HCT116 (cell line): ENCODE results near the gene C2CD3. TPM values are rescaled to one million over a fixed set of nuclear protein-coding genes. Genes with fewer than 3 reads are reported as not detected.

Experiments
- ATAC-seq: fragments of 200-7000 bp; cut with Tn5 transposase; 2 replicates; pipeline ENCODE4 v1.9.1; 2020; ENCODE audit warnings: mild to moderate bottlenecking, moderate library complexity
- BruUV-seq: library from RNA; stranded (reverse); fragments of 400-500 nt; replicated peaks from 2 replicates; lab custom pipeline; 2021; lab: Mats Ljungman, UMichigan
- CTCF ChIA-PET: fragments of 300-600 bp; sonication (Branson Sonifier 250); formaldehyde crosslinking; loops from one replicate; lab custom pipeline; 2021; ENCODE audit warnings: antibody characterized with exemption; lab: Charles Lee
- POLR2A ChIA-PET: fragments of 300-600, 350-600 bp; sonication (Branson Sonifier 250); formaldehyde crosslinking; loops from one replicate; lab custom pipeline; 2021; ENCODE audit warnings: antibody characterized with exemption; lab: Charles Lee
- RAD21 ChIA-PET, 2 experiments: fragments of 300-600 bp; sonication (Branson Sonifier 250); formaldehyde crosslinking; loops; one replicate each; lab custom pipeline; 2023; ENCODE audit warnings: low total read pairs in 2 of 2; ENCODE audit not compliant: uncharacterized antibody in 2 of 2, unreplicated experiment in 2 of 2, low non-redundant PET in 1 of 2; lab: Charles Lee
- DNase-seq: peaks from one replicate; pipeline ENCODE4 v3.0.0-alpha.2; 2010; ENCODE audit warnings: low read depth, low spot score
- H2AFZ ChIP-seq: fragments of 200-600 bp; shearing (Covaris generic), sonication (generic); 2 replicates; pipeline ENCODE4 v1.6.1; 2017; ENCODE audit warnings: low read depth, mixed run types, mixed read lengths, antibody characterized with exemption, low read length; ENCODE audit not compliant: poor library complexity, severe bottlenecking
- H3K27ac ChIP-seq: 2 replicates; pipeline ENCODE4 v1.5.1; 2012; ENCODE audit warnings: low read depth, low read length
- H3K27me3 ChIP-seq: fragments of 200-600 bp; sonication (generic); 2 replicates; pipeline ENCODE4 v1.6.1; 2016; ENCODE audit warnings: mixed run types, low read length, mixed read lengths; ENCODE audit not compliant: insufficient read depth
- H3K36me3 ChIP-seq, 2 experiments: fragments of 200-500 bp in 1 of 2; fragments of 200-600 bp in 1 of 2; sonication (Bioruptor generic) in 1 of 2; sonication (generic) in 1 of 2; 2 replicates each; pipeline versions ENCODE4 v1.5.1 to v1.6.1; 2014 to 2016; ENCODE audit warnings: low read length in 2 of 2, inconsistent platforms in 1 of 2, mixed read lengths in 1 of 2, mixed run types in 1 of 2; ENCODE audit not compliant: insufficient read depth in 2 of 2, control insufficient read depth in 1 of 2
- H3K4me1 ChIP-seq, 2 experiments: fragments of 200-600 bp in 1 of 2; sonication (generic) in 1 of 2; 2 replicates each; pipeline versions ENCODE4 v1.5.1 to v1.6.1; 2012 to 2017; ENCODE audit warnings: low read length in 2 of 2, inconsistent platforms in 1 of 2, mild to moderate bottlenecking in 1 of 2, mixed read lengths in 1 of 2, mixed run types in 1 of 2, moderate library complexity in 1 of 2; ENCODE audit not compliant: insufficient read depth in 2 of 2, control insufficient read depth in 1 of 2
- H3K4me2 ChIP-seq: fragments of 200-600 bp; sonication (generic); 2 replicates; pipeline ENCODE4 v1.6.1; 2017; ENCODE audit warnings: mixed run types, low read length, mixed read lengths
- H3K4me3 ChIP-seq, 2 experiments: fragments of 200-600 bp in 1 of 2; sonication (generic) in 1 of 2; replicated peaks in 1 of 2; 2 replicates each; pipeline ENCODE4 v1.5.1; 2011 to 2016; ENCODE audit warnings: low read length in 2 of 2, control low read depth in 1 of 2, low read depth in 1 of 2, mild to moderate bottlenecking in 1 of 2, mixed read lengths in 1 of 2, mixed run types in 1 of 2
- H3K79me2 ChIP-seq: fragments of 200-600 bp; sonication (generic); 2 replicates; pipeline ENCODE4 v1.6.1; 2017; ENCODE audit warnings: mild to moderate bottlenecking, mixed run types, low read length, moderate library complexity, mixed read lengths; ENCODE audit not compliant: insufficient read depth
- H3K9ac ChIP-seq: fragments of 200-600 bp; sonication (generic); 2 replicates; pipeline ENCODE4 v1.6.1; 2016; ENCODE audit warnings: low read length, mixed read lengths
- H3K9me2 ChIP-seq: fragments of 200-600 bp; sonication (generic), shearing (Covaris generic); 2 replicates; pipeline ENCODE4 v1.6.1; 2017; ENCODE audit warnings: mixed run types, mild to moderate bottlenecking, moderate library complexity; ENCODE audit not compliant: insufficient read depth
- H3K9me3 ChIP-seq, 2 experiments: fragments of 200-500 bp in 1 of 2; fragments of 200-600 bp in 1 of 2; sonication (Bioruptor generic) in 1 of 2; sonication (generic) in 1 of 2; 2 replicates each; pipeline ENCODE4 v1.6.1; 2014 to 2017; ENCODE audit warnings: low read length in 2 of 2, mixed read lengths in 2 of 2, inconsistent platforms in 1 of 2, low read depth in 1 of 2, mild to moderate bottlenecking in 1 of 2, mixed run types in 1 of 2, moderate library complexity in 1 of 2; ENCODE audit not compliant: control insufficient read depth in 1 of 2, insufficient read depth in 1 of 2
- H4K20me1 ChIP-seq: fragments of 200-600 bp; sonication (generic), shearing (Covaris generic); 2 replicates; pipeline ENCODE4 v1.6.1; 2017; ENCODE audit warnings: mixed run types, mild to moderate bottlenecking, moderate library complexity; ENCODE audit not compliant: insufficient read depth
- CEBPB ChIP-seq: IDR thresholded peaks from 2 replicates; pipeline ENCODE4 v1.6.1; 2012; ENCODE audit warnings: low read depth
- ELF1 ChIP-seq: IDR thresholded peaks from 2 replicates; pipeline ENCODE4 v1.6.1; 2012; ENCODE audit warnings: low read depth, borderline replicate concordance
- FOSL1 ChIP-seq: IDR thresholded peaks from 2 replicates; pipeline ENCODE4 v1.6.1; 2012; ENCODE audit warnings: low read depth
- JUND ChIP-seq: IDR thresholded peaks from 2 replicates; pipeline ENCODE4 v1.6.1; 2012
- POLR2A ChIP-seq: IDR thresholded peaks from 2 replicates; pipeline ENCODE4 v1.7.0; 2011; ENCODE audit warnings: borderline replicate concordance; ENCODE audit not compliant: insufficient read depth, insufficient read length; ENCODE audit errors: extremely low read depth
- POLR2AphosphoS5 ChIP-seq: IDR thresholded peaks from 2 replicates; pipeline ENCODE4 v1.6.1; 2011; ENCODE audit warnings: mild to moderate bottlenecking, low read depth, low read length, moderate library complexity
- REST ChIP-seq: IDR thresholded peaks from 2 replicates; pipeline ENCODE4 v1.6.1; 2012; ENCODE audit warnings: low read depth
- TCF7L2 ChIP-seq: IDR thresholded peaks from 2 replicates; pipeline ENCODE4 v1.7.0; 2011; ENCODE audit warnings: borderline replicate concordance, inconsistent platforms; ENCODE audit not compliant: insufficient read depth, insufficient read length; ENCODE audit errors: extremely low read depth
- intact Hi-C: fragments of 100-400 bp; cut with micrococcal nuclease; formaldehyde crosslinking; loops from 2 replicates; pipeline ENCODE4 v1.10.0; 2022
- total RNA-seq: library from RNA; stranded (reverse); gene quantifications from one replicate; pipeline ENCODE4 v1.2.1, GENCODE V29; 2021; ENCODE audit not compliant: unreplicated experiment
- TF ChIP-seq, protein P1 (sequence below), 3 experiments: fragments of 200-600 bp in 1 of 3; sonication (generic) in 1 of 3; IDR thresholded peaks in 2 of 3; conservative IDR thresholded peaks in 1 of 3; 2 replicates each; pipeline ENCODE4 v1.5.1; 2012 to 2017; ENCODE audit warnings: low read depth in 2 of 3, low read length in 2 of 3, antibody characterized with exemption in 1 of 3, borderline replicate concordance in 1 of 3, control low read depth in 1 of 3, mild to moderate bottlenecking in 1 of 3, mixed read lengths in 1 of 3, mixed run types in 1 of 3, moderate library complexity in 1 of 3; ENCODE audit not compliant: insufficient read depth in 1 of 3

C2CD3 gene
- total RNA-seq, 1 experiment from 2014 or later, result 30.6 TPM

- RAD21 ChIA-PET, result no interaction called here
- no peaks in the 10 kb centered on the region for H3K4me1 ChIP-seq
- H3K27ac ChIP-seq, result no peak overlapping the region
- H3K36me3 ChIP-seq, result no peaks in the 10 kb centered on the region
- CTCF ChIA-PET, result no interaction called here
- DNase-seq (no peak), ATAC-seq (no peak)
- H3K4me2 ChIP-seq, result no peak overlapping the region
- no peak overlapping the region for H3K4me3 ChIP-seq
- H2AFZ ChIP-seq, result no peak overlapping the region
- no TSS peak for BruUV-seq
- TF ChIP-seq TCF7L2, result no peak
- TF ChIP-seq, protein P1, sequence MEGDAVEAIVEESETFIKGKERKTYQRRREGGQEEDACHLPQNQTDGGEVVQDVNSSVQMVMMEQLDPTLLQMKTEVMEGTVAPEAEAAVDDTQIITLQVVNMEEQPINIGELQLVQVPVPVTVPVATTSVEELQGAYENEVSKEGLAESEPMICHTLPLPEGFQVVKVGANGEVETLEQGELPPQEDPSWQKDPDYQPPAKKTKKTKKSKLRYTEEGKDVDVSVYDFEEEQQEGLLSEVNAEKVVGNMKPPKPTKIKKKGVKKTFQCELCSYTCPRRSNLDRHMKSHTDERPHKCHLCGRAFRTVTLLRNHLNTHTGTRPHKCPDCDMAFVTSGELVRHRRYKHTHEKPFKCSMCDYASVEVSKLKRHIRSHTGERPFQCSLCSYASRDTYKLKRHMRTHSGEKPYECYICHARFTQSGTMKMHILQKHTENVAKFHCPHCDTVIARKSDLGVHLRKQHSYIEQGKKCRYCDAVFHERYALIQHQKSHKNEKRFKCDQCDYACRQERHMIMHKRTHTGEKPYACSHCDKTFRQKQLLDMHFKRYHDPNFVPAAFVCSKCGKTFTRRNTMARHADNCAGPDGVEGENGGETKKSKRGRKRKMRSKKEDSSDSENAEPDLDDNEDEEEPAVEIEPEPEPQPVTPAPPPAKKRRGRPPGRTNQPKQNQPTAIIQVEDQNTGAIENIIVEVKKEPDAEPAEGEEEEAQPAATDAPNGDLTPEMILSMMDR (IDR thresholded peaks at IDR 0.05 in 2 of 3, conservative IDR thresholded peaks at IDR 0.05 in 1 of 3; ENCODE audit: borderline replicate concordance in 1 of 3, insufficient read depth in 1 of 3, low read depth in 2 of 3, low read length in 2 of 3), result no peak
- TF ChIP-seq ELF1, result no peak
- no peak for TF ChIP-seq CEBPB
- no peak for TF ChIP-seq FOSL1
- H3K9ac ChIP-seq, result no peak overlapping the region
- no peaks in the 10 kb centered on the region for H3K27me3 ChIP-seq
- H3K9me3 ChIP-seq, result no peaks in the 10 kb centered on the region
- intact Hi-C loops, result no loop called here
- no peaks in the 10 kb centered on the region for H4K20me1 ChIP-seq
- H3K9me2 ChIP-seq, result no peaks in the 10 kb centered on the region
- POLR2A ChIA-PET, result no interaction called here
- no peaks in the 10 kb centered on the region for H3K79me2 ChIP-seq
Observed at GRCh38 chr11:74001822-74002286, 168.9 kb downstream of the C2CD3 start.

DNA sequence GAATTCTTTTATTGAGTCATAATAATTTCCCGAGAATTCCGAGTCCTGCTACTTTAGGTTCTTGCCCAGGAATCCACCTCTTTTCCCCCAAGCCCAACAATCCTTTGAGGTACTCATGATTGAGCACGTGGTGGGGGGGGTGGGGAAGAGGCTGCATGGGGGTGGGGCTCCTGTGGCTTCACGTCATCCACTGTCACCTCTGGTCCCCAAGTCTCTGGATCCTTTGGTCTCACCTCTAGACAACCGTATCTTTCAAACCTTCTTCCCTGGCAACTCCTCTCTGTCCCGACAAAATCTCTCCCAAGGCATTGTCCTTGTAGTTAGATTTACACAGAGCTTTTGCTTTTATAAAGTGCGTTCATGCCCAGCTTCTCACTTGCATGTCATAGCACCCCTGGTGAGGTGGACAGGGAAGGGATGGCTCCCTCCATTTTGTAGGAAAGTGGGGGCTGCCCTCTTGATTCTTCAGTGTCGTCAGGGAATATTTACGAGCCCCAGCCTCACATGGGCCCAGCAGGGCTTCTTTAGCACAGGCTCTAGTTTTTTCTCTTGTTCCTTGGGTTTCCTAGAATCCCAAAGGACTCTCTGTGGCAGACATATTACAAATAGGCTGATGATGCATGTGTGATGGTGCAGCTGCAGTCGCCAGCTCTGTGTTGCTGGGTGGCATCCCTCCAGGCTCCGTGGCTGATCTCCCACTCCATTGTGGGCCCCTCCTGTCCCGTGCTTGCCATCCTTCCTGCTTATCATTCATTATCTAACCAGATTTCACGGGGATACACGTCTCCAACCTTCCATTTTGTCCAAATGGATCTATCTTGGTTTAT, 170.3 kb downstream of the C2CD3 start:
- ATAC-seq (no peak), DNase-seq (no peak)
- no TSS peak for BruUV-seq
- no peaks in the 10 kb centered on the region for H3K4me1 ChIP-seq
- CTCF ChIA-PET, result no interaction called here
- H3K9me2 ChIP-seq, result no peaks in the 10 kb centered on the region
- H3K36me3 ChIP-seq, result no peaks in the 10 kb centered on the region
- H3K4me3 ChIP-seq, result no peak overlapping the region
- intact Hi-C loops, result no loop called here
- no peak overlapping the region for H2AFZ ChIP-seq
- POLR2A ChIA-PET, result no interaction called here
- no peak overlapping the region for H3K4me2 ChIP-seq
- H3K27ac ChIP-seq, result no peak overlapping the region
- H3K9ac ChIP-seq, result no peak overlapping the region
- no peaks in the 10 kb centered on the region for H3K9me3 ChIP-seq
- RAD21 ChIA-PET, result no interaction called here
- no peaks in the 10 kb centered on the region for H3K79me2 ChIP-seq
- H4K20me1 ChIP-seq, result no peaks in the 10 kb centered on the region
- TF ChIP-seq POLR2A (no peak), POLR2AphosphoS5 (no peak), JUND (no peak), REST (no peak)
- no peaks in the 10 kb centered on the region for H3K27me3 ChIP-seq
